Placental pericyte (primary cell): ENCODE results near the gene E2F3. TPM values are rescaled to one million over a fixed set of nuclear protein-coding genes. Genes with fewer than 3 reads are reported as not detected.

Source experiments
- small RNA-seq: library from RNA; depleted of rRNA; stranded (forward); fragments of <200 nt; gene quantifications from one replicate; pipeline ENCODE3, GENCODE V24; 2012; ENCODE audit warnings: low replicate concordance
- total RNA-seq: library from RNA; depleted of rRNA; stranded (reverse); fragments of >200 nt; gene quantifications from 2 replicates; pipeline ENCODE4 v1.2.3, GENCODE V29; 2012

The E2F3 gene
- 9.8 and 17.0 TPM in 2 replicates for total RNA-seq

DNA sequence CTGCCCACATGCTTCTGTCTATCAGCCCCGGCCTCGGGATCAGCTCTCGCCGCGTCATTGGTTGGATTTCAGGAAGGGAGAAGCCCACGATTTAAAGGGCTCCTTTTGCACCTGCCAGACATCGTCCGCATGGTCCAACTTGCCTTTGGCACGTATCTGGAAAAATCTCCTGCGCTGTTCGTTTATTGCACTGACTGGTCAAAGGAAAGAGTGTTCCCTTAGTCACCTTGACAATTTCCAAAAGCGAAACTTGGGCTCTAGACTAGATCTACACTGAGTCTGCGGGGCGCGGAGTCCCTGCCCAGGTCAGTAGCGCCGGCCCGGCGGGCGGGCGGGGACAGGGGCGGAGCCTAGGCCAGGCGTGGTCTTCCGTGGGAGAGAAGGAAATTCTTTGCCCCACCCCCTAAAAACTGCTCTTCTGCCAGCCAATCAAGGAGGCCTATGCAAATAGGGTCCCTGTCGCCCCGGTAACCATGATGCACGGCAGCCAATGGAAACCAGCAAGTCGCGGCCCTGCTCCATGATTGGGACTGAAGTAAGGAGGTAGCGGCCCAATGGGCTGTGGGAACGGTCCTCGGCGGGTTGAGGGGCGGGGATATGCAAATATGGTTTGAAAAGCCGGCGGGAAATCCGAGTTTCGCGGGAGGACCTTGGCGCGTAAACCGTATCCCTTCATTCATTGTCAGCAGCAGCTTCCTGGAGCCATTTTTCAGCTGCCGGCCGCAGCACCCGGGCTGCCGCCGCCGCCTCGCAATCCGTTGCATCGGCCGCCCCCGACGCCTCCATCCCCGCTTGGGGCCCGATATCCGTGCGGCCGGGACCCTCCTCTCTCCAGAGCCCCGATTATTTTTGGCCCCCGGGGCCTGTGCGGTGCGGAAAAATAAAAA is at the start of gene E2F3:
TSS of gene E2F3 (plus strand) at position 675 of the 887 bp plus-strand sequence. CDS start 354 bp downstream, outside the sequence.

DNA sequence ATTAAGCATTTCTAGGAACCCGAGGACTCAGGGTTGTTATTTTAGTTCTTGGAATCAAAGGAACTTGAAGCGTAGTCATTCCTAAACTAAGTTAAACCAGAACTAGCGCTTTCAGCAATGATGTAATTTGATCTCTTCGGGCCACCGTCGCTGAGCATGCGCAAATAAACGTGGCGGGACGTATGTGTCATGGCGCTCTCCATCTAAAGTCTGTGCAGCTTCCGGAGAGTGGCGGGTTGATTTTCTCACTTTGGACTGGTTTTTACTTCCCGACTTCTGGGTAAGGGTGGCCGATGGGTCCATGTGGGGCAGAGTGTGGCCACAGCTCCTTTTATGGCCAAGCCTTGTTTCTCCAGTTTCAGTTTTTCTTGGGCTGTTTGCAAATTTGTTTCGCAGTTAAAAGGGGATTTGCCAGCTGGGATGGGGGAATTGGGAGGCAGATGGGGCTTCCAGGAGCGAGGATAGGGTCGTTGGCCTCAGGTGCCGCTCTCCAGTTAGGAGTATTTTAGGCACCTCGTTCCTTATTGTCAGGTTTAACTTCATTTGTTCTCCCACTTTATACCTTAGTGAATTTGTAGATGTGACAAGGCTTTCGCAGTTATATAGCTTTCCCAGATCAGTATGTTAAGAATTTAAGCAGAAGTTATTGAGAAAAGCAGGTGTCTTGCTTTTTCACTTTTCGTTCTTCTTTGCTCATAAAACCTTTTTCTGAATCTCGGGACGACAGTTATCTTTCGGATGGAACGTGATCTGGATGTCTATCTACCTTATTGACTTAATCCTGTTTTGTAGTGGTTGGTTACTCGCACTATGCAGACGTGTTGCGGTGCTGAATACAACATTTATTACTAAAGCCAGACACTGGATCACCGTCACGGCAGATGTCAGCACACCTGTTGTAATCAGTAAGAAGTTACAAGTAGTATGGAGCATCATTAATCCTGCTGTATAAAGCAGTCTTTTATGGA is 132.9 kb downstream of the E2F3 start, which contains the start of gene CDKAL1:
TSS of gene CDKAL1 (plus strand) at position 163 of the 968 bp plus-strand sequence. CDS start 11,894 bp downstream, outside the sequence.

Small RNA genes lying within 50 kb of the gene (small RNA-seq; reads per million reads assigned to genes)
- gene RF00019 (not detected), gene RNU6-141P (not detected)

Other genes starting within 250 kb of the E2F3 start
- gene MBOAT1, start 189.4 kb upstream of the E2F3 start, total RNA-seq = 2.2 and 10.2 TPM in 2 replicates
- gene CDKAL1, start 132.6 kb downstream of the E2F3 start, total RNA-seq = 14.4 and 30.5 TPM in 2 replicates